ENCODE results near the gene OR4N2. TPM values are rescaled to one million over a fixed set of nuclear protein-coding genes. Genes with fewer than 3 reads are reported as not detected.
"Not testable (repeated sequence)": the region's sequence is repeated elsewhere in the genome, so short reads cannot be mapped to it uniquely, and the experiment has no call there.

OR4N2 gene
- total and polyA plus RNA-seq, 10 of the 15 experiments (the other 5 are each of a cell fraction or from before 2014, with no cell fraction given) = not detected

DNA sequence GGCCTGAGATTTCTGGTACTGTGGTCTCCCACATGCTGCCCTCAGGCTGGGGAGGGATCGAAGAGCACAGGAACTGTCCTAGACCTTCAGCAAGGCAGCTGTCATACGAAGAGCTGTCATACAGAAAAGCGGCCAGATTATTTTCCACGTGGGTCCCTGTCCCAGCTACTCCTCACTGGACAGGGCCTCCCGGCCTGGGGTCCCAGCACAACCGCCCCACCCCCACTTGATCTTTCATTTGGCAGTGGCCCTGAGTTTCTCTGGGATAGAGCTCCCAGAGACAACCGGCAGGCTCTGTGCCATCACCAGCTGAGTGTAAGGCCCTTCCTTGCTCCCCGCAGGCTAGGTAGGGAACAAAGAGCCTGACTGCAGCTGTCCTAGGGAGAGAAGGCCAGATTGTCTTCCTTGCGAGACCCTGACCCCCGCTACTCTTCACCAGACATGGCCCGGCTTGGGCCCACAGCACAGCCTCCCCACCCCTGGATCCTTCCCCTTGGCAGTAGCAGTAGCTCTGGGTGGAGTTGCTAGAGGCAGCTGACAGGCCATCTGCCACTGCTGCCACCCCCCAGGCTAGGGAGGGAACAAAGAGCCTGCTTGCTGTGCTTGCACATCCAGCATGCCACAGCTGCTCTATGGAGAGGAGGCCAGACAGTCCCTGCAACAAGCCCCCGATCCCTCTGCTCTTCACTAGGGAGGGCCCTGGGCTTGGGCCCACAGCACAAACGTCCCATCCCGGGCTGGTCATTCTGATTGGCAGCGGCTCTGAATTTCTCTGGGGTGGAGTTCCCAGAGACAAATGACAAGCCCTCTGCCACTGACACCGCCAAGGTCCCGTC lies 3.1 kb upstream of the OR4N2 start (continued):
- TF ChIP-seq MTA2 (IDR thresholded peaks at IDR 0.05; ENCODE audit: low read depth) (no peak), FOXM1 (IDR thresholded peaks at IDR 0.05; ENCODE audit: low read depth, low read length) (no peak), CEBPB (IDR thresholded peaks at IDR 0.05; ENCODE audit: borderline replicate concordance in 1 of 2, low read depth in 2 of 2, low read length in 2 of 2) (no peak), WRNIP1 (IDR thresholded peaks at IDR 0.05; ENCODE audit: borderline replicate concordance, low read depth, low read length) (no peak), ZNF384 (IDR thresholded peaks at IDR 0.05; ENCODE audit: borderline replicate concordance, low read depth, low read length) (no peak), BMI1 (IDR thresholded peaks at IDR 0.05; ENCODE audit: borderline replicate concordance) (no peak), NFXL1 (IDR thresholded peaks at IDR 0.05; ENCODE audit: borderline replicate concordance) (no peak), NRF1 (conservative IDR thresholded peaks at IDR 0.05; ENCODE audit: low read depth, low read length) (no peak), SREBF1 (IDR thresholded peaks at IDR 0.05; ENCODE audit: low read length) (no peak)
- TF ChIP-seq, protein P1, sequence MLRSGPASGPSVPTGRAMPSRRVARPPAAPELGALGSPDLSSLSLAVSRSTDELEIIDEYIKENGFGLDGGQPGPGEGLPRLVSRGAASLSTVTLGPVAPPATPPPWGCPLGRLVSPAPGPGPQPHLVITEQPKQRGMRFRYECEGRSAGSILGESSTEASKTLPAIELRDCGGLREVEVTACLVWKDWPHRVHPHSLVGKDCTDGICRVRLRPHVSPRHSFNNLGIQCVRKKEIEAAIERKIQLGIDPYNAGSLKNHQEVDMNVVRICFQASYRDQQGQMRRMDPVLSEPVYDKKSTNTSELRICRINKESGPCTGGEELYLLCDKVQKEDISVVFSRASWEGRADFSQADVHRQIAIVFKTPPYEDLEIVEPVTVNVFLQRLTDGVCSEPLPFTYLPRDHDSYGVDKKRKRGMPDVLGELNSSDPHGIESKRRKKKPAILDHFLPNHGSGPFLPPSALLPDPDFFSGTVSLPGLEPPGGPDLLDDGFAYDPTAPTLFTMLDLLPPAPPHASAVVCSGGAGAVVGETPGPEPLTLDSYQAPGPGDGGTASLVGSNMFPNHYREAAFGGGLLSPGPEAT (IDR thresholded peaks at IDR 0.05; ENCODE audit: low read depth) = no peak

DNA sequence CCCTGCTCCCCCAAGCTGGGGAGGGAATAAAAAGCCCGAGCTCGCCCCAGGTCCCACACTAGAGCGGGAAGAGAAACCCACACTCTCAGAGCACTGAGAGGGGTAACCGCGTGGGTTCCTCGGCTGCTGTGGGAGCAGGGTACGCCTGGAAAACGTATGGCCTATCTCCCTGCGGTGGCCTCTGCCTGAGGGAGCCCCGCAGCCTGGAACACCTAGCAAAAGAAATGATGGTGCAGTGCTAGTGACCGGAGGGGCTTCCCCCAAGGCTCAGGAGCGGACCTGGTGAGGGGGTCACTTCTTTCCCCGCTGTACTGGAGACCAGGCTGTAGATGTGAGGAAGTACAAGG lies 2.5 kb upstream of the OR4N2 start:
- H3K4me1 ChIP-seq (ENCODE audit: control insufficient read depth, insufficient read depth, low read length) = no peaks in the 10 kb centered on the region
- ChIA-PET POLR2A (no interaction called here), CTCF (no interaction called here), SMC1A (ENCODE audit: uncharacterized antibody, unreplicated experiment) (no interaction called here), RAD21 (ENCODE audit: unreplicated experiment) (no interaction called here)
- DNase-seq (ENCODE audit: low read depth, low spot score) = no peak
- H3K27me3 ChIP-seq (replicated peaks in 1 of 2; ENCODE audit: control insufficient read depth in 2 of 2, insufficient read depth in 2 of 2, low read length in 1 of 2) = no peaks in the 10 kb centered on the region
- H4K20me1 ChIP-seq (ENCODE audit: control insufficient read depth, insufficient read depth) = no peaks in the 10 kb centered on the region
- intact Hi-C loops (cut with micrococcal nuclease; ENCODE audit: unreplicated experiment) (no loop called here), in situ Hi-C loops (cut with MboI) (no loop called here)
- no peak overlapping the region for H3K27ac ChIP-seq (ENCODE audit: control insufficient read depth, insufficient read depth)
- H3K79me2 ChIP-seq (ENCODE audit: control insufficient read depth, insufficient read depth, low read length) = no peaks in the 10 kb centered on the region
- no peak overlapping the region for H3K9ac ChIP-seq (ENCODE audit: control insufficient read depth, insufficient read depth, low read length)
- WGBS (ENCODE audit: insufficient coverage, insufficient replicate concordance, low lambda C conversion rate, missing lambda C conversion rate) = 42% methylated on average over 13 of the region's 13 CpGs
- H3K36me3 ChIP-seq (ENCODE audit: control insufficient read depth in 2 of 2, insufficient read depth in 2 of 2, low read length in 1 of 2) = no peaks in the 10 kb centered on the region
- ATAC-seq = no peak
- FAIRE-seq = no peak
- H2AFZ ChIP-seq (ENCODE audit: control insufficient read depth, low read depth, low read length) = no peak overlapping the region
- no peaks in the 10 kb centered on the region; the same call in 2 of the 3 replicates for H3K9me3 ChIP-seq (replicated peaks; ENCODE audit: control insufficient read depth, insufficient read depth, low read length)
- BruUV-seq (replicated peaks) = no TSS peak
- TF ChIP-seq, protein P2, sequence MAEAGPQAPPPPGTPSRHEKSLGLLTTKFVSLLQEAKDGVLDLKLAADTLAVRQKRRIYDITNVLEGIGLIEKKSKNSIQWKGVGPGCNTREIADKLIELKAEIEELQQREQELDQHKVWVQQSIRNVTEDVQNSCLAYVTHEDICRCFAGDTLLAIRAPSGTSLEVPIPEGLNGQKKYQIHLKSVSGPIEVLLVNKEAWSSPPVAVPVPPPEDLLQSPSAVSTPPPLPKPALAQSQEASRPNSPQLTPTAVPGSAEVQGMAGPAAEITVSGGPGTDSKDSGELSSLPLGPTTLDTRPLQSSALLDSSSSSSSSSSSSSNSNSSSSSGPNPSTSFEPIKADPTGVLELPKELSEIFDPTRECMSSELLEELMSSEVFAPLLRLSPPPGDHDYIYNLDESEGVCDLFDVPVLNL (IDR thresholded peaks at IDR 0.05; ENCODE audit: low read depth, low read length) = no peak
- TF ChIP-seq SPI1 (IDR thresholded peaks at IDR 0.05; ENCODE audit: borderline replicate concordance, insufficient read depth, low read depth, low read length) = no peak
- H3K4me3 ChIP-seq = no peak overlapping the region
- H3K4me2 ChIP-seq (ENCODE audit: control insufficient read depth, insufficient read depth) = no peak overlapping the region

- H3K27ac ChIP-seq (ENCODE audit: control insufficient read depth, insufficient read depth); H3K9ac ChIP-seq (ENCODE audit: control insufficient read depth, insufficient read depth, low read length); BruUV-seq (replicated peaks); H4K20me1 ChIP-seq (ENCODE audit: control insufficient read depth, insufficient read depth); H3K4me3 ChIP-seq; ATAC-seq; POLR2A ChIA-PET; H3K4me1 ChIP-seq (ENCODE audit: control insufficient read depth, insufficient read depth, low read length); intact Hi-C loops (cut with micrococcal nuclease; ENCODE audit: unreplicated experiment); H3K4me2 ChIP-seq (ENCODE audit: control insufficient read depth, insufficient read depth); H3K36me3 ChIP-seq (ENCODE audit: control insufficient read depth in 2 of 2, insufficient read depth in 2 of 2, low read length in 1 of 2); H3K9me3 ChIP-seq (replicated peaks; ENCODE audit: control insufficient read depth, insufficient read depth, low read length); H3K79me2 ChIP-seq (ENCODE audit: control insufficient read depth, insufficient read depth, low read length); in situ Hi-C loops (cut with MboI); H2AFZ ChIP-seq (ENCODE audit: control insufficient read depth, low read depth, low read length); RAD21 ChIA-PET (ENCODE audit: unreplicated experiment); DNase-seq (ENCODE audit: low read depth, low spot score); FAIRE-seq; SMC1A ChIA-PET (ENCODE audit: uncharacterized antibody, unreplicated experiment); CTCF ChIA-PET; H3K27me3 ChIP-seq (replicated peaks in 1 of 2; ENCODE audit: control insufficient read depth in 2 of 2, insufficient read depth in 2 of 2, low read length in 1 of 2): not testable (repeated sequence)
- WGBS (ENCODE audit: insufficient coverage, insufficient replicate concordance, low lambda C conversion rate, missing lambda C conversion rate) = 0% methylated on average over 4 of the region's 4 CpGs
These were observed 9.8 kb downstream of the OR4N2 start for GRCh38 chr14:19813171-19813920.
